Lower leg skin (tissue), 4 donors: ENCODE results near the gene PDE9A. TPM values are rescaled to one million over a fixed set of nuclear protein-coding genes. Genes with fewer than 3 reads are reported as not detected.

ENCODE experiments used
- DNase-seq, 2 donors: peaks; one replicate each; pipeline ENCODE4 v3.0.0-alpha.2; 2019; ENCODE audit warnings: low spot score in 2 of 2
- H3K4me3 ChIP-seq: fragments of 200-600 bp; sonication (generic); 2 replicates; pipeline ENCODE4 v1.5.1; 2017; ENCODE audit warnings: mild to moderate bottlenecking, low read depth; ENCODE audit not compliant: poor library complexity, severe bottlenecking
- POLR2A ChIP-seq, 2 donors: fragments of 450-650 bp; IDR thresholded peaks; one replicate each; pipeline ENCODE4 v1.6.1; 2016 to 2017; ENCODE audit warnings: antibody characterized with exemption in 2 of 2, mild to moderate bottlenecking in 1 of 2, moderate library complexity in 1 of 2
- WGBS, 2 donors: methylation state at CpG; one replicate each; pipeline ENCODE4 v1.1.5; 2018; 5-methylcytosine and 5-hydroxymethylcytosine counted together
- intact Hi-C: fragments of 100-400 bp; cut with DNase I; formaldehyde crosslinking; loops from one replicate; pipeline ENCODE4 v1.15.0; 2023; ENCODE audit warnings: low total_unique reads
- total RNA-seq, 4 donors: library from RNA; depleted of rRNA; stranded (reverse); fragments of >200 nt; gene quantifications; one replicate each; pipeline ENCODE4 v1.1.0, GENCODE V29; 2016
- TF ChIP-seq, protein P1 (sequence below), 3 donors: fragments of 450-650 bp; IDR thresholded peaks; one replicate each; pipeline ENCODE4 v1.5.1; 2016; ENCODE audit warnings: antibody characterized with exemption in 3 of 3, mild to moderate bottlenecking in 3 of 3, moderate library complexity in 2 of 3

PDE9A gene
- total RNA-seq, 4 donors from 2014 or later, result 2.1 to 16.3 (median 9.0) TPM

DNA sequence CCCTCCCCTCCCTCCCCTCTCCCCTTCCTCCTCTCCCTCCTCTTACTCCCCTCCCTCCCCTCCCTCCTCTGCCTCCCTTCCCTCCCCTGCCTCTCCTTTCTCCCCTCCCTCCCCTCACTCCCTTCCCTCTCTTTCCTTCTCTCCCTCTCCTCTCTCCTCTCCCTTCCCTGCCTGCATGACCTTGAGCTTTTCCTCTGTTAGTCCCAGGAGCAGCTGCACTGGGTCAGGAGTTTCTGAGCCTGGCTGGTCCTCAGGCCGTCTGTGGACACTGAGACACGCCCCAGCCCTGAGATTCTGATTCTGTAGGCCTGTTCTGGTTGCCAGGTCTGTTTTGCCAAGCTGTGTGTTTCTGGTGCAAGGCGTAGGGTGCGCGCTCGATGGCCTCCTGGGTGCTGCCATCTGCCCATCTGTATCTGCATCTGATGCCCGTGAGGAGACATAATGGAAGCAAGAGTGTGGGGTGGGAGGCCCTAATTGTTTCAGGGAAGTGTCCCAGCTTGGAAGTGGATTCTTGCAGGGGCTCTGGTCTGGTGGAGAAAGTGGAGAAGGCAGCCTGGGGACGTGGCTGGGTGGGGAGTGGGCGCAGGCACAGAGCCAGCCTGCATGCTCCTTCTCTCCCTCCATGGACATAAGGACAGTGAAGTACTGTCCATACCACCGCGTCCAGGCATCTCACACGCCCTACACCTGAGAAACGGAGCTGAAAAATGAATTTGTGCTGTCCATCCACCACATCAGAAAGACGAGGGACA, 128.7 kb downstream of the PDE9A start:
- no peak overlapping the region for H3K4me3 ChIP-seq

DNA sequence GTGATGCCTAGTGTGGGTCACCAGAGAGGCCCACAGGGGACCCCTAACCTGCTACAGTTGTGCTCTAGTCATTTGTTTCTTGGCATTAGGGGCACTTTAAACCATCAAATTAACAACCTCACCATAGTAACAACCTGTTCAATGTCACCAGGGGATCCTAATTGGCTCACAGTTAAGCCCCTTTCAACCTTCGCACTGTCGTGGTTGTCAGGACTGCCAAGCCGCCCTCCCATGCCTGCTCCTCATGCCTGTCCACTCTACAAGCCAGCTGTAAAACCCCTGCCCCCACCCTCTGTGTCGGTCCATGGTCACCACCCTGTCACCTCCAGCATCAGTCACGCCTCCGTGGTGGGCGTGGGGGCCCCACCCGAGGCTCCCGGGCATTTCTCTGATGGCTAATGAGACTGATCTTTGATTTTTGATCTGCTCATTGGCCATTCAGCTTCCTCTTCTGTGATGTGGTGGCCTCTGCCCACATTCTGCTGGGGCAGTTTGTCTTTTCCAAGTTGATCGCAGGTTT, 129.4 kb downstream of the PDE9A start:
- intact Hi-C loops, result no loop called here
- DNase-seq, result no peak
- H3K4me3 ChIP-seq, result no peak overlapping the region
- TF ChIP-seq, protein P1, sequence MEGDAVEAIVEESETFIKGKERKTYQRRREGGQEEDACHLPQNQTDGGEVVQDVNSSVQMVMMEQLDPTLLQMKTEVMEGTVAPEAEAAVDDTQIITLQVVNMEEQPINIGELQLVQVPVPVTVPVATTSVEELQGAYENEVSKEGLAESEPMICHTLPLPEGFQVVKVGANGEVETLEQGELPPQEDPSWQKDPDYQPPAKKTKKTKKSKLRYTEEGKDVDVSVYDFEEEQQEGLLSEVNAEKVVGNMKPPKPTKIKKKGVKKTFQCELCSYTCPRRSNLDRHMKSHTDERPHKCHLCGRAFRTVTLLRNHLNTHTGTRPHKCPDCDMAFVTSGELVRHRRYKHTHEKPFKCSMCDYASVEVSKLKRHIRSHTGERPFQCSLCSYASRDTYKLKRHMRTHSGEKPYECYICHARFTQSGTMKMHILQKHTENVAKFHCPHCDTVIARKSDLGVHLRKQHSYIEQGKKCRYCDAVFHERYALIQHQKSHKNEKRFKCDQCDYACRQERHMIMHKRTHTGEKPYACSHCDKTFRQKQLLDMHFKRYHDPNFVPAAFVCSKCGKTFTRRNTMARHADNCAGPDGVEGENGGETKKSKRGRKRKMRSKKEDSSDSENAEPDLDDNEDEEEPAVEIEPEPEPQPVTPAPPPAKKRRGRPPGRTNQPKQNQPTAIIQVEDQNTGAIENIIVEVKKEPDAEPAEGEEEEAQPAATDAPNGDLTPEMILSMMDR (IDR thresholded peaks at IDR 0.05), result no peak
- 61 to 76% methylated on average over 10 of the region's 10 CpGs for WGBS, 2 donors

More for the DNA sequence above, 128.7 kb downstream of the PDE9A start:
- DNase-seq, result no peak
- WGBS, 2 donors, result 75 to 79% methylated on average over 14 of the region's 14 CpGs
- no peak for TF ChIP-seq POLR2A (IDR thresholded peaks at IDR 0.05)
- intact Hi-C loops, result no loop called here

DNA sequence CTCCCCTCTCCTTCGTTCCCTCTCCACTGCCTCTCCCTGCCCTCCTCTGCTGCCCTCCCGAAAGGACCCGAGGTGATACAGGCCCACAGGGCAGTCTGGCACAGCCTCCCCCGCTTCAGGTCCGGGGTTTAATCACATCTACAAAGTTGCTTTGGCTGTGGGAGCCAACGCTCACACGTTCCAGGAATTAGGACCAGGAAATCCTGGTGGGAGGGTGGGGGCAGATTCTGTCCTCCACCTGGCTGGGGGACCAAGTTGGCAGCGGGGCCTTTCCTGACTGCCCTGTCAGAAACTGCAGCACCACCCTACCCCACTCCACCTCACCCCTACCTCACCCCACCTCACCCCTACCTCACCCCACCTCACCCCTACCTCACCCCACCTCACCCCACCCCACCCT, 130.9 kb downstream of the PDE9A start:
- intact Hi-C loops, result no loop called here
- H3K4me3 ChIP-seq, result no peak overlapping the region
- TF ChIP-seq, protein P1 (IDR thresholded peaks at IDR 0.05), result no peak
- TF ChIP-seq POLR2A (IDR thresholded peaks at IDR 0.05), result no peak
- 25 to 33% methylated on average over 8 of the region's 8 CpGs for WGBS, 2 donors
- no peak for DNase-seq

DNA sequence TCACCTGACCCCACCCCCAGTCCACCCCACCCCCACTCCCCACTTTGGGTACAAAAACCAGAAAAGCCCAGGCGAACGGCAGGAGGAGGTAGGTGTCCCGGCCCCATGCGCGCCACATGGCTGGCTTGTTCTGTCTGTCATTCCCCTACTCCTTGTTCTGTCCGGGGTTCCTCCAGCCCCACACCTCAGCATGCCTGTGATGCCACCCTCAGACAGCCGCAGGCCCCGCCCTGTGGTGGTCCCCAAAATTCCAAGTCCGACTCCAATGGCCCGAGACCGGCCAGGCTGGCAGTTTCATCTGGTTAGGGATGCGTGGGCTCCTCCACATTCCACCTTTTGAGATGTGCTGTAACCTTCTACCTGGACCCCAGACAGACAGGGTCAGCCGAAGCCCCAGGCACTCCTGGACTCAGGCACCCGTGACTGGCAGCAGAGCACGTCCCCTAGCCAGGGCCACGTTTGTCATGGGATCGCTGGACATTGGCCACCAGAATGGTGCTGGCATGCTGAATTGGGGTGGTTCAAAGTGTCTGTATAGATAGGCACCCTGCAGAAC, 131.6 kb downstream of the PDE9A start:
- intact Hi-C loops, result no loop called here
- WGBS, 2 donors, result 87 to 88% methylated on average over 12 to 17 of the region's 17 CpGs
- TF ChIP-seq POLR2A (IDR thresholded peaks at IDR 0.05), result no peak
- TF ChIP-seq, protein P1 (IDR thresholded peaks at IDR 0.05), result no peak
- DNase-seq, result no peak
- H3K4me3 ChIP-seq, result no peak overlapping the region

DNA sequence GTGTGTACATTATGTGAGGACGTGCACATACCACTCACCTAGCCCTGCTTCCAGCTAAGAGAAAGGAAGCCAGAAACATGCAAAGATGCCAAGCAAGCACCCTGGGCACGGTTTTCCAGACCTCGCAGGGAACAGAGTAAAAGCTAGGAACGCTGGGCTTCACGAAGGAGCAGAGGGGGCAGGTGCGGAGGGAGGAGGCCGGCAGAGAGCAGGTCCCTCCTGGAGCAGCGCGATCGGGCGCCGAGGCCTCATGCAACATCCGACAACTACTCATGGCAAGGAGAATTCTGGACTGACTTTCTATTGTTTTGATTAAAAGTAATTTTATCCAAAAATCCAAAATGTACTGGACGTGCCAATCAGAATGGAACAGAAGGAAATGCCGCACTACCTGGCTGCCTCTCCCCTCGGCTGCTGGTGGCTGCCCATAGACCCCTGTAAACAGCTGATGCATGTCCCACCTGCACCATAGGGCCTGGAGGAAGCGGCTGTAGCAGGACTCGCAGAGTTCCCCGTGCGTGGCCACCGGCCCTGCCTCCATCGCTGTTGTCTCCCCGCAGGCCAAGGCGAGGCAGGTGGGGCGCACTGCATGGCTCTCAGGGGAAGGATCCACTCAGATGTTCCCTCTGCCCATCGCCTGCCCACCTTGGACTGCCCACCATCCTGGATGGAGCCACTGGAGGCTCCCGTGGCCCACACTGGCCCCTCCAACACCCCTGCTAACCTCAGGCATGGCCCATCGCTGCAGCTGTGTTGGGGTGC, 132.4 kb downstream of the PDE9A start:
- WGBS, 2 donors, result 89 to 91% methylated on average over 23 to 28 of the region's 28 CpGs
- no peak overlapping the region for H3K4me3 ChIP-seq
- TF ChIP-seq, protein P1 (IDR thresholded peaks at IDR 0.05), result no peak
- no peak for TF ChIP-seq POLR2A (IDR thresholded peaks at IDR 0.05)
- no peak for DNase-seq
- intact Hi-C loops, result no loop called here

DNA sequence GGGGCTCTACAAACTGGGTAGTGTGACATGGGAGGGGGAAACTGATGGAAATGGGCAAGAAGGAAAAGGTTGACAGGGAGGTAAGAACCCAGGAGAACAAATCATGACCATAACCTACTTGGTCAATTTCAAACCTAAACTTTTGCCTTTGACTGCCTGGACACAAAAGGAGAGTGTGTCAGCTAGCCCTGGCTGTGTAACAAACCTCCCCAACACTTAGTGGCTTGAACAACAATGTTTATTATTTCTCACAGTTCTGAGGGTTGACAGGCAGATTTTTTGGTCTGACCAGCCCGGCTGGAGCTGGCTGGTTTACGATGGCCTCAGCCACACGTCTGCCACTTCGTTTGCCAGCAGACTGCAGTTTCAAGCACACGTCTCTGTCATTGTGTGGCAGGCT, 133.5 kb downstream of the PDE9A start:
- TF ChIP-seq, protein P1 (IDR thresholded peaks at IDR 0.05), result no peak
- no peak for TF ChIP-seq POLR2A (IDR thresholded peaks at IDR 0.05)
- 77 to 86% methylated on average over 5 of the region's 5 CpGs for WGBS, 2 donors
- H3K4me3 ChIP-seq, result no peak overlapping the region
- intact Hi-C loops, result no loop called here
- DNase-seq, result no peak
